NCI-H1436 treated with DMSO at 0.1 percent for 48 hours (cell line): ENCODE results near the gene SCNN1B.
"Not testable (repeated sequence)": the region's sequence is repeated elsewhere in the genome, so short reads cannot be mapped to it uniquely, and the experiment has no call there.

Source experiments
- DNase-seq: peaks from one replicate; lab custom pipeline; 2025; lab: John Stamatoyannopoulos, UW

The SCNN1B gene

DNA sequence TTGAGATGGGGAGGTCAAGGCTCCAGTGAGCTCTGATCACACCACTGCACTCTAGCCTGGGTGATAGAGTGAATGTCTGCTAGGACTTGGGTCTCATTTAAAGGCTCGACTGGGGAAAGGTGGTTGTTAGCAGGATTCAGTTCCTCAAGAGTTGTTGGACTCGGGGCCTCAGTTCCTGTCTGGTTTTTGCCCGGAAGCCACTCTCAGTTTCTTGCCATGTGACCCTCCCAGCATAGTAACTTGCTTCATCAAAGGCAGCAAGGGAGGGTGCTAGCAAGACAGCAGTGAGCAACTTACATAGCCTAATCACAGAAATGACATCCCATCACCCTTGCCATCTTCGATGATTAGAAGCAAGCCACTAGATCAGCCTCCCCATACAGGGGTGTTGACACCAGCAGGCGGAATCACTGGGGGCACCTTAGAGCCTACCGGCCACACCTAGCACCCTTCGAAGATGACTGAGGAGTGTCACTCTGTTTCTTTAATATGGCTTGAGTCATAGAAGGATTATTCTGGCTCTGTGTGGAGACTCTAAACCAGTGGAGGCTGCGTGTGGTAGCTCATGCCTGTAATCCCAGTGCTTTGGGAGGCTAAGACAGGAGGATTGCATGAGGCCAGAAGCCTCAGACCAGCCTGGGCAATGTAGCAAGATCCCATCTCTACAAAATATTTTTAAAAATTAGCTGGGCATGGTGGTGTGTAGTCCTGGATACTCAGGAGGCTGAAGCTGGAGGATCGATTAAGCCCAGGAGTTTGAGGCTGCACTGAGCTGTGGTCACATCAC, 13.2 kb upstream of the SCNN1B start:
- DNase-seq, result no peak

DNA sequence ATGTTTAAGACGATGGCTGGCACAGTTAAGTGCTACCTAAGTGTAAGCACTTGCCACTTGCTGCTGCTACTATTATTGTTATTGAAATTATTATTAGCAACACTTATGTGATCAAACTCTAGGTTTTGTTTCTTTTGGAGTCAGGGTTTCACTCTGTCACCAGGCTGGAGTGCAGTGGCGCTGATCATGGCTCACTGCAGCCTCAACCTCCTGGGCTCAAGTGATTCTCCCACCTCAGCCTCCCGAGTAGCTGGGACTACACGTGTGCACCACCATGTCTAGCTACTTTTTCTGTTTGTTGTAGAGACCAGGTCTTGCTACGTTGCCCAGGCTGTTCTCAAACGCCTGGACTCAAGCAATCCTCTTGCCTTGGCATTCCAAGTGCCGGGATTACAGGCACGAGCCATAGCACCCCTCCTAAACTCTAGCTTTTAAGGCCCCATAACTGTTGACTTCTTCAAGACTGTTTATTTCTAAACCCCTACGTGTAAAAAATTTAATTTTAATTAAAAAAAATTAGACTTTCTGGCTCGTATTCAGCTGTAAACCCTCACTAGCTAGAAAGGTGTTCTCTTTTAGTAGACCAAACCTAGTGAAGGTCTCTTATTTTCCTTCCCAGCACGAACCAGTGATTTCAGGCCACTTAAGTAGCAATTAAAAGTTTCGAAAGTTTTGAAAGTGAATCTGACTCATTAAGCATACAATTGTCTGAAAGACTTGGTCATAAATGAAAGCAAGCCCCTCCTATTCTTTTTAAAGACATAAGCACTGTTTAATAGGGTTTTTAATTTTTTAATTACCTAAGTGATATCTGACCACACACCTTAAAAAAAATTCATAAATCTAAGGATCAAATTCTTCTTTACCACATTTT, 11.7 kb upstream of the SCNN1B start:
- no peak for DNase-seq

DNA sequence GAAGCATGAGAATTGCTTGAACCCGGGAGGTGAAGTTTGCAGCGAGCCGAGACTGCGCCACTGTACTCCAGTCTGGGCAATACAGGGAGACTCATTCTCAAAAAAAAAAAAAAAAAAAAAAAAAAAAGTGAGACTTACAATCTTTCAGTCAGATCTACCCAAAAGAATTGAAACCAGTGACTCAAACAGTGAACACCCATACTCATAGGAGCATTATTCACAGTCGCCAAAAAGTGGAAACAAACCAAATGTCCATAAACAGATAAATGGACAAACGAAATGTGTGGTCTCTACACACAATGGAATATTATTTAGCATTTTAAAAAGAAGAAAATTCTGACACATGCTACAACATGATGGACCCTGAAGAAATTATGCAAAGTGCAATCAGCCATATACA, 9.1 kb upstream of the SCNN1B start:
- no peak for DNase-seq

DNA sequence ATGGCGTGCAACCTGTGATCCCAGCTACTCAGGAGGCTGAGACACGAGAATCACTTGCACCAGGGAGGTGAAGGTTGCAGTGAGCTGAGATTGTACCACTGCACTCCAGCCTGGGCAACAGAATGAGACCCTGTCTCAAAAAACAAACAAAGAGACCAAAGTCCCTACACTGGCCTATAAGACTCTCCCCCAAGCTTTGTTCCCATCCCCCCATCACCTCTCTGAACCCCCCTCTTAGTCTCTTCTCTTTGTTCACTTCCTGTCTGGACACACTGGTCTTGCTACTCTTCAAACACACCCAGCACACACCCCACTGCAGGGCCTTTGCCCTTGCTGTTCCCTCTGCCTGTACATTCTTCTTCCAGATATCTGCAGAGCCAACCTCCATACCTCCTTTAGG, 7.8 kb upstream of the SCNN1B start:
- DNase-seq, result no peak

DNA sequence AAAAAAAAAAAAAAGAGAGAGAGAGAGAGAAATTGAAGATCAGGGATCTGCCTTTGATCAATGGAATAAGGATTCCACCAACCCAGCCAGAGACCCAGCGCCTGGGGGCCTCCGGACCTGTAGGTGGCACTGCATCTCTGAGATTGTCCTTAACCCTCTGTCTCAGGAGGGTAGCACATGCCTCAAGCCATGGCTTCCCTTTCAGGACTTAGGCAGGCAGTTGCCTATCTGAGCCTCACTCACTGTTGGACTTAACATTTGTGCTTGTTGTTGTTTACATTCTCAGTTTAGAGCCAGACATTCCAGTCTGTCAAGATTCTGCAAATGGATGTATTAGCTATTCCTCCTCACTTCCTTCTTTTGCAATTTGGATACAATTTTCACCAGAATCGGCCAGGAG, 5.1 kb upstream of the SCNN1B start:
- DNase-seq, result no peak

DNA sequence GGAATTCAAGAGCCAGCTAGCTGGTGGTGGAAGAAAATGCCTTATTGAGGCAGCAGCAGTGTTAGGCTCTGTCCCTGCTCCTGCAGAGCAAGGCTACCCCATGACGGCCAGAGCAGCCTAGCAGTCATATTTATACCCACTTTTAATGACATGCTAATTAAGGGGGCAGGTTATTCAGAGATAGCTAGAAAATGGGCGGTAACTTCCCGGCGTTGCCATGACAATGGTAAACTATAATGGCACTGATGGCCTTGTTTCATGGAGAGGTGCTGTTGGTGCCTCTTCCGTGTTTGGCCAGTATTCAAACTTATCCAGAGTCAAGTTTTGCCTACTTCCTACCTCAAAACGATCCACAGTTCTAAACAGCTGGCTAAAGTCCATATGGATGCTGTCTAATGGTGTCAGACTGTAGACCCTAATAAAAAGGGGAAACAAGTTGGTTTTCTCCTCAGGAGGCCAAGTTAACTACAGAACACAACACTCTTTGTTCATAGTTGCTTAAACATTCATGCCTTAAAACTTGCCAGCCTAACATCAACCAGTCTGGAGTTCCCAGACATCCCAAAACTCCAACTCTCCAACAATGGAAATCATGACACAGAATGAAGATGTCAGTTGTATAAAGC, 3.7 kb upstream of the SCNN1B start:
- DNase-seq, result no peak

DNA sequence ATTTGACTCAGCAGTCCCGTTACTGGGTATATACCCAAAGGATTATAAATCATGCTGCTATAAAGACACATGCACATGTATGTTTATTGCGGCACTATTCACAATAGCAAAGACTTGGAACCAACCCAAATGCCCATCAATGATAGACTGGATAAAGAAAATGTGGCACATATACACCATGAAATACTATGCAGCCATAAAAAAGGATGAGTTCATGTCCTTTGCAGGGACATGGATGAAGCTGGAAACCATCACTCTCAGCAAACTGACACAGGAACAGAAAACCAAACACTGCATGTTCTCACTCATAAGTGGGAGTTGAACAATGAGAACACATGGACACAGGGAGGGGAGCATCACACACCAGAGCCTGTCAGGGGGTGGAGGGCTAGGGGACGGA, 2.3 kb upstream of the SCNN1B start:
- DNase-seq, result not testable (repeated sequence)

DNA sequence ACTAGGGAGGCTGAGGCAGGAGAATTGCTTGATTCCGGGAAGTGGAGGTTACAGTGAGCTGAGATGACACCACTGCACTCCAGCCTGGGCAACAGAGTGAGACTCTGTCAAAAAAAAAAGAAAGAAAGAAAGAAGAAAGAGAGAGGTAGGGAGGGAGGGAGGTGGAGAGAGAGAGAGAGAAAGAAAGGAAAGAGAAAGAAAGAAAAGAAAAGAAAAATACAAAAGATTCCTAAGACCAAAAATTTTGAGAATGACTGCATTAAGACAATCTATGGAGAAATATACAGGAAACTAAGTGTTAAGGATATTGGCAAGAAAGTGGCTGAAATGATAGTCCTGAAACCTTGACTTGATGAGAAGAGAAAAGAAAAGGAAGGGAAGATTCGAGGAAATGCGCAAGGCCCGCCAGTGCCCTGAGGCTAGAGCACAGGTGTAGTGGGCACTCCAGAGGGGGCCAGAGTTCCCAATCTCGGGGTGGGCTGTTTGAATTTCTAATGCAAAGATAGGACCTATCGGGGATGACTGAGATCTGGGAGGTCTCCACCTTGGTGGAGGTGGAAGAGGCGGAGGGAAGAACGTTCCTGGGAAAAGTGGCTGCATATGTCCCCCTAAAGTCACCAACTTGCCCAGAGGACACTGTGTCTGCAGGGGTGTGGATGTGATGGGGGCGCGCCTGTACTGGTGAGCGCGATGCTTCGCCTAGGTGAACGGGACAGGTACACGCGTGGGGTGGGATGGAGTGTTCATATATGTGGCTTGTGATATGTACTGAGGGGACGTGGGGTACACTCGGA, 654 bp upstream of the SCNN1B start:
- DNase-seq, result no peak

DNA sequence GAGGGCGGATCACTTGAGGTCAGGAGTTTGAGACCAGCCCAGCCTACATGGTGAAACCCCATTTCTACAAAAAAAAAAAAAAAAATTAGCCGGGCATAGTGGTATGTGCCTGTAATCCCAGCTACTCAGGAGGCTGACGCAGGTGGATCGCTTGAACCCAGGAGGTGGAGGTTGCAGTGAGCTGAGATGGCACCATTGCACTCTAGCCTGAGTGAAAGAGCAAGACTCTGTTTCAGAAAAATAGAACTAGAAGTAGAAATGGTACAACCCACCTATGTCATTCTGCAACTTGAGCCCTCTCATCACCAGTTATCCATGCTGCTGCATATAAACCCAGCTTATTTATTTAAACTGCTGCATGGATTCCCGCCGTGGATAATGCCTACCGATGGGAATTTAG, 1.6 kb downstream of the SCNN1B start:
- DNase-seq, result no peak

DNA sequence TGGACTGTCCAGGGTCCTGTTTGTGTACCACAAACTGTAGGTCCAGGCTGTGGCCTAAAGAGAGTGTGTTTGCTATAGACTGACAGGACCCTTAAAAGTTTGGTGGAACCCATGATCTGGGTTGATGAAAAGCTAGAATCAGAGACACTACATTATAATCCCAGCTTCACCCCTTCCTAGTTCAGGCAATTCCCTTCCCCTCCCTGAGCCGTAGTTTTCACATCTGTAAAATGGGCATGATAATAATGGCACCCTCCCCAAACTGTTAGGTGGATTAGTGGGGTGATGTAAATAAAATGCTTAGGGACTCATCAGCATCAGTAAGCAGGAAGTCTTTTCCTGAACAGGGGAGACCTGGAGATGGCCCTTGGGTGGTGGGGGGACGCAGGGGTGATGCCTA, 2.5 kb downstream of the SCNN1B start:
- DNase-seq, result no peak

DNA sequence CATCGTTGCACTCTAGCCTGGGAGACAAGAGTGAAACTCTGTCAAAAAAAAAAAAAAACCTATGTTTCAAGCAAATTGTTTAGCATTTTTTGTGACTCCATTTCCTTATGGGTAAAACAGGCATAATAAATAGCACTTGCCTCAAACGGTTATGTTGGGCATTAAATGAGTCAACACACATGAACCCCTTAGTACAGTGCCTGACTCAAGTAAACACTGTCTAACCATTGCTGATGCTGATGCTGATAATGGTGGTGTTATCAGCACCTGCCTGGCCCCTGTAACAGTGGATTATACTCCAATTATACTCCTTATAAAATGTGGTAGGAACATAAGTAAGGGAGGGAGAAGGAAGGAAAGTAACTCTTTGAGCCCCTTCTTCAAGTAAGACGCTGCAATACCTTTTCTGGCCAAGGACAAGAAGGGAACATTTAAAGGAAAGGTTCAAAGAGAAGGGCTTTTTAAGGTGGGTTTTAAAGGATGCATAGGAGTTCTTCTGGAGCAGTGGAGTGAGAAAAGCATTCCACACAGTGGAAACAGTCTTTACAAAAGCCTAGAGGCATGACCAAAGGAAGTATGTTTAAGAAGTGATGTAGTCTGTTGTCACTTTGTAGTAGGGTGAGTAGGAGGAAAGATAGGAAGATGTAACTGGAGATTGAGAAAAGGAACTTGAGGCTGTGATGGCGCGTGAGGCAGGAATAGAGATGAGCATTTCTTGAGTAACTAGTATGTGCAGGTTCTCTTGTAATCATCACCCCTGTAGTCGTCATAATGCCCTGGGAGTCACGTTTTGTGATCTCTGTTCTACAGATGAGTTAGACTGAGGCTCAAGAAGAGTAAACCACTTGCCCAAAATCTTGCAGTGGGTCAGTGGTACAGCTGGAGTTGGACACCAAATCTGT, 4.3 kb downstream of the SCNN1B start:
- no peak for DNase-seq

DNA sequence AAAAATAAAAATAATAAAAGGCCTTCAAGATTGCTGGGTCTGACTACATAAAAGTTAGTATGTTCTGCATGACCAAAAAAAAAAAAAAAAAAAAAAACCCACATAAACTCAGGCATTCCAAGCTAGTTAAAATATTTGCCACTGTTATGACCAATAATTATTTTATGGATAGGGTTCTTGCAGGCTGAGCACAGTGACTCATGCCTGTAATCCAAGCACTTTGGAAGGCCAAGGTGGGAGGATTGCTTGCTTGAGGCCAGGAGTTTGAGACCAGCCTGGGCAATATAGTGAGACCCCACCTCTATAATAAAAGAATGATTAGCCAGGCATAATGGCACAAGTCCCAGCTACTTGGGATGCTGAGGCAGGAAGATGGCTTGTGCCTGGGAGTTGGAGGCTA, 8.1 kb downstream of the SCNN1B start:
- no peak for DNase-seq

DNA sequence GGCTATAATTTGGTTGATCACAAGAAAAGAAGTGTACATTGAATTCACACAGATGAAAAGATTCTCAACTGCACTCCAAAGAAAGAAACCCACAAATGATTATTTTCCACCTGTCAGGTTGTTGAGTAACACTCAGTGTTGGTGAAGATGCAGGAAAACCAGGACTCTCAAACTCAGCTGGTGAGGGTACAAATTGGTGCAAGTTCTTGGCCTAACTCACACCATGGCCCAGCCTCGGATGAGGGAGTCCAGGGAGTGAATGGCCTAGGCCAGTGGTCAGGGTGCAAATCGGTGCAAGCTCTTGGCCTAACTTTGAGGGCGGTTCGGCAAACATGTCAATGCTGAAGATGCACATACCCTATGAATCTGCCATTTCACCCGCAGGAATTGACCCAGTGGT, 8.6 kb downstream of the SCNN1B start:
- DNase-seq, result no peak

DNA sequence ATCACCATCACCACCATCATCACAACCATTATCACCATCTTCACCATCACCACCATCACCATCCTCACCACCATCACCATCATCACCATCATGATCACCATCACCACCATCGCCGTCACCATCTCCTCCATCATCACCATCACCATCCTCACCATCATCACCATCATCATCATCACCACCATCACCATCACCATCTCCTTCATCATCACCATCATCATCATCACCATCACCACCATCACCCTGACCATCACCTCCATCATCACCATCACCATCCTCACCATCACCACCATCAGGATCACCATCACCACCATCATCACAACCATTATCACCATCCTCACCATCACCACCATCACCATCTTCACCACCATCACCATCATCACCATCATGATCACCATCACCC, 14.1 kb downstream of the SCNN1B start:
- DNase-seq, result no peak

DNA sequence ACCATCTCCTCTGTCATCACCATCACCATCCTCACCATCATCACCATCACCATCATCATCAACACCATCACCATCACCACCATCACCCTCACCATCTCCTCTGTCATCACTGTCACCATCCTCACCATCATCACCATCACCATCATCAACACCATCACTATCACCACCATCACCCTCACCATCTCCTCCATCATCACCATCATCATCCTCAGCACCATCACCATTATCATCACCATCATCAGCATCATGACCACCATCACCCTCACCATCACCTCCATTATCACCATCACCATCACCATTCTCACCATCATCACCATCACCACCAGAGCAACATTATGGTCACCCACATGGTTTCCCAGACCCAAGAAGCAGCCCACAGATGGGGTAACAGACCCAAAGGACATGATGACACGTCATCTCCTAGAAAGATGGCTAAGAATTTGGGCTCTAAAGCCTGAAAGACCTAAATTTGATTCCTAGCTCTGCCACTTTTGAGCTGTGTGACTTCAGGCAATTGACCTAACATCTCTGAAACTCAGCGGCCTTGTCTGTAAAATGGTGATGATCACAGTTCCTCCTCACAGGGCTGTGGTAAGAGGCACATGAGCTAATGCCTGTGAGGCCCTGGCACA, 14.6 kb downstream of the SCNN1B start:
- DNase-seq, result no peak

DNA sequence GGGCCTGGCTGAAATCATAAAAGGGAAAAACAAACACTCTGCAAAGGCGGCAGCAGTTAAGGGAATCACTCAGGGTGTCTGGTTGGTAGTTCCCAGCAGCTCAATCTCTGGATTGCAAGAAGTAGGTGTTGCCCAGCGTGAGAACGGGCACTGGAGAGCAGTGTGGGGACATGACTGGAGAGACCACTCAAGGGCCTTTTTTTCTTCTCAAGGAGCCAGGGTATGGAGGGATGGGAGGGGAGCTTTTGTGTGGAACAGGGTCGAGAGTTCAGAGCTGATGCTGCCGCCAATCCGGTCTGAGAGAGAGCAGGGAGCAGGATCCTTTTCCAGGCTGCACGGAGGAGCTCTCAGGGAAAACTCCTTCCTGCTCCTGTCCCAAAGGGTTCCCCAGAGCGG, 15.2 kb downstream of the SCNN1B start:
- no peak for DNase-seq

DNA sequence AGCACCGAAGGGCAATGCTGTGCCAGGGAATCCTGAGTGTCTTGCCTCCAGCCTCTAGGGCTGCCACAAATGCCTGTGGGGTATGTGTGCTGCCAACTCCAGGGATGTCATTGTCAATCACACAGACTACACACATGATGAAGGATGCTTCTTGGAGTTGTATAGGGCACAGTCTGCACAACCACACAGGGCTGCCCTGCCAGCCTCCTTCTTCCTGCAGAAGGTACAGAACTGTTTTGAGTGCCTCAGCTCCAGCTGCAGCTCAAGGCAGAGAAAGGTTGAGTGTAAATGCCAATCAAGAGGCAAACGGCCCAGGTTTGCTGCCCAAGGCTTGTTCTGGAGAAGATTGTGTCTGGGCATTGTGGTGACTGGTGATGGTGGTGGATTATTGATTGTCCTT, 15.6 kb downstream of the SCNN1B start:
- no peak for DNase-seq

DNA sequence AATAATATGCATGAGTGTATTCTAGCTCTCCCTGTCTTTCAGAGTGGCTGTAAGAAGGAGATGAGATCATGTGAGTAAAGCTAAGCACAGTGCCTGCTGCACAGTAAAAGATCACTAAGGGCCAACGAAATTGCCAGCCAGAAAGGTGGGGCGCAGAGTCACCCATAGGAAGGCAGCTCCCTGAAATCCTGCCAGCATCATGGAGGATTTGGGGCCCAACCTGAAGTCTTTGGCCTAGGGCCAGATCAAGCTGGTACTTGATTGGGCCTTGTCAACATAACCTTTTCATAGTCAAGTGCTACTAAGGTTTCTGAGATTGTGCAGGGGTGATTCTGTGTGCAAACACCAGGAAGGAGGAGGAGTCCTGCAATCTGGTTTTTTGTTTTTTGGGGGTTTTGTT, 16.5 kb downstream of the SCNN1B start:
- DNase-seq, result no peak

DNA sequence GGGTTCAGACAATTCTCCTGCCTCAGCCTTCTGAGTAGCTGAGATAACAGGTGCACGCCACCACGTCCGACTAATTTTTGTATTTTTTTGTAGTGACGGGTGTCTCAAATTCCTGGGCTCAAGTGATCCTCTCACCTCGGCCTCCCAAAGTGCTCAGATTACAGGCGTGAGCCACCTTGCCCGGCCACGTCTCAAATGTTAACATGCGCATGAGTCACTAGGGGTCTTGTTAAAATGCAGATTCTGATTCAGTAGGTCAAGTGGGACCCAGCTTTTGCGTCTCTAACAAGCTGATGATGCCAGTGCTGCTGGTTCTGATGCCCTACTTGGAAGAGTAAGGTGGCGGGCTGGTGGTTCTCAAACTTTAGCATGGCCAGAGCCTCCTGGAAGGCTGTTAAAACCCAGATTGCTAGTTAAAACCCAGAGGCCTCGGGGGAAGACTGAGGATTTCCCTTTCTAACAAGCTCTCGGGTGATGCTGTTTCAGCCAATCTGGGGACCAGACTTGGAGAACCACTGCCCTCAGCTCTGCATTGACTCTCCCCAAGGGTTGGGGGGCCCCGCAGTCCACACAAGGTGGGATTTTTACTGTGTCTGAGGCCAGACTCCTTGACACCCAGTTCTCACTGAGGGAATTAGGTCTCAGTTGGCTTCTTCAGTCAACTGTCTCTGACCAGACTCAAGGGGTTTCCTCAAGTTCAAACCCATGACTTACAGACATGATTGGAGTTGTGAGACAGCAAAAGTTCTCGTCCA, 17.9 kb downstream of the SCNN1B start:
- DNase-seq, result no peak

DNA sequence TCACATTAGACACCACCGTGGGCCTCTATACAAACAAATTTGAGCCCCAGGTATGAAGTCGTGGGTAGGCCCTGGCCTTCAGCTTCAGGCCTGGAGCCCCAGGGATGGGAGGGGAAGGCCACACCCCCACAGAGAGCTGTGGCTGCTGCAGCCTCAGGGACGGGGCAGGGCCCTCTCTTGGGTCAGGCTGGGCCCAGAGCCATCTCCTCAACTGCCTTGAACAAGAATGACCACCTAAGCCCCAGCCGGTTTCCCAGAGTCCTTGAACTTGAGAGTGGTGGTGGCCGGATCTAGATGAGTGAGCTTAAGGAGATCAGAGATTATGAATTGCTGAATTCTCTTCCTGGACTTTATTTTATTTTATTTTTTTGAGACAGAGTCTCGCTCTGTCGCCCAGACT, 18.6 kb downstream of the SCNN1B start:
- no peak for DNase-seq
